ENCODE data around the gene RBP2. TPM values are rescaled to one million over a fixed set of nuclear protein-coding genes. Genes with fewer than 3 reads are reported as not detected.

The RBP2 gene
- polyA plus RNA-seq (ENCODE audit: insufficient read length): 0.75 TPM
- long read RNA-seq, donor 1: 0 reads
- long read RNA-seq, donor 2, partial matches to known transcripts: 0 of 2 reads
- long read RNA-seq, donor 2, other reads (novel, unspliced or antisense): 0 of 2 reads
- long read RNA-seq, donor 3: 0 reads
- long read RNA-seq, donor 4, partial matches to known transcripts: 0 of 2 reads
- long read RNA-seq, donor 4, other reads (novel, unspliced or antisense): 0 of 2 reads
- long read RNA-seq, donor 5: 0 reads
- long read RNA-seq, donor 6: 0 reads
- long read RNA-seq, donor 7, partial matches to known transcripts: 0 of 2 reads
- long read RNA-seq, donor 7, other reads (novel, unspliced or antisense): 0 of 2 reads
- long read RNA-seq, donor 8: 0 reads

DNA sequence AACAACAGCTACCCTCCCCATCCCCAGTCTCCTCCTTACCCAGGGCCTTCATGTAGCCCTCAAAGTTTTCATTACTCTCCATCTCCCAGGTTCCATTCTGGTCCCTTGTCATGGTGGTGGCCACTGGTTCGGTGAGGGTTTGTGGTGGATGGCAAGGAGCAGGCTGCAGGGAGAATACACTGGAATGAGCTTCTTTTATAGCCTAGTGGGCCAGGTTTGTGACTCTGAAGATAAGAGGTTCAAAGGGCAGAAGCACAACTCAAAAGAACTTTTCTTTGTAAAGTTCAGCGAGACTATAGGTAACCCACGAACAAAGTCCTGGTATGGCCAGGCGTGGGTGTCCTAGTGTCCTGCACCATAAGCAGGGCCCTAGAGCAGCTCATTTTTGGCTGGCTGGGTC, at the start of gene RBP2:
Gene RBP2 (minus strand): TSS at position 169 of the 400 bp plus-strand sequence. CDS start 57 bp downstream, at position 112.
- DNase-seq: no peak

DNA sequence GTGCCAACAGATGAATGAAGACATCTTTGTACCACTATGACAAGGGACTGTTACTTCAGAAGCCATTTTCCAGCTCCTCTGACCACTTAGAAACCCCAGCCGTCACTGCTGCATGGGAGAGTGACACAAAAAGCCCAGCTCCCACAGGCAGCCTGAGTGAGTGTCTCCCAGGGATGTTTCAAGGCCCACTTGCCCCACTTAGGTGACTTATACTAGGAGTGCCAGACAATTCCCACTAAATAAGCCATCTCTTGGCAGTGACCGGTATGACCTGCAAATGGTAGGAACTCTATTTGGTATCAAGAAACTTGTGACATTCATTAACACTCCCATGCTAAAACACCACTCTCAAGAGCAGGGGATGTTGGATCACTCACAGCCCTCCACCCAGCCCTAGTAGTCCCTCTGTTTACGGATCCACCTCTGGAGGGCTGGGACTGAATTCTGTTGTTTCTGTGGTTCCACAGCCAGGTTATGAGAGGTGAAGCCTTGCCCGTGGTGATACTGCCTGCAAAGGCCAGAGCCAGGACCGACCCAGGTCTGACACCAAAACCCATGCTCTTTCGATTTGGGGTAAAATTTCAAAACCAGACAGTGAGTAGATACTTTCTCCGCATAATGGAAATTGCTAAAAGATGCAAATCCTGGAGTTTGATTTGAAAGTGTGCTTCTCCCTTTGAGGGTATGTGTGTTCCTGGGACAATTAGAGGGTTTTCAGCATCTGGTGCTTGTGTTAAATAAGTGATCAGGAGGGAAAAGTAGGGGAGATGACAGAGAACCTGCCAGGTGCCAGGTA, 48.7 kb upstream of the RBP2 start:
- DNase-seq: no peak

DNA sequence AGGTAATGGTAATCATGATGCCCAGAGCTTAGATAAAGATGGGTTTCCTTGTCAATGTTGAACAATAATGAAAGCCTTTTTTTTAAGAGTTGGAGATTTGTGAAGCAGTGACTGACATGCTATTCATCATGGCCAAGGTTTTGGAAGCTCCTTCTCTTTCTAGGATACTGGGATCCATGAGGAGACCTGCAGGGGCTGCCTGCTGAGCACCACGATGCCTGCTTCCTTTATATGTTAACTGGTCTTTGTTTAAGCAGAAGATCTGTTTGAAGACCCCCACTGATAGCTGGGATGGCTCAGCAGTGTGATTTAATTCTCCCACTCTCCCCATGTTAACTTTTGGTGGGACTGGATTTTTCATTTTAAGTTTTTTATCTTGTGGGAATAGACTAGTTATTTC, 47.4 kb upstream of the RBP2 start:
- DNase-seq: no peak

DNA sequence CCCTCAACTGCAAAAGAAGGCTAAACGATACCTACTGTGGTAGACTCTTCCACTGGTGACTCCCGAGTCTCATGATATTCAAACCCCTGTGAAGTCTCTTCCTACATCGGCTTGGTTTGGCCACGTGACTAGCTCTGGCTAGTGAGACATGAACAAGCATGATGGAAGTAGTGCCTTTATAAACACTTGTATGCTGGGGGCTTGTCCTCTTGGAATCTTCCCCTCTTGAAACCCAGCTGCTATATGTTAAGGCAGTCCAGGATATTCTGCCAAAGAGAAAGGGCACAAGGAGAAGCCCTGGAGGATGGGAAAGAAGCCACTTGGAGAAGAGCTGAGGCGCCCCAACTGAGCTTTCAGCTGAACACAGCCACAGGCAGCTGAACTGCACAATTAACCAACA, 46.9 kb upstream of the RBP2 start:
- no peak for DNase-seq

DNA sequence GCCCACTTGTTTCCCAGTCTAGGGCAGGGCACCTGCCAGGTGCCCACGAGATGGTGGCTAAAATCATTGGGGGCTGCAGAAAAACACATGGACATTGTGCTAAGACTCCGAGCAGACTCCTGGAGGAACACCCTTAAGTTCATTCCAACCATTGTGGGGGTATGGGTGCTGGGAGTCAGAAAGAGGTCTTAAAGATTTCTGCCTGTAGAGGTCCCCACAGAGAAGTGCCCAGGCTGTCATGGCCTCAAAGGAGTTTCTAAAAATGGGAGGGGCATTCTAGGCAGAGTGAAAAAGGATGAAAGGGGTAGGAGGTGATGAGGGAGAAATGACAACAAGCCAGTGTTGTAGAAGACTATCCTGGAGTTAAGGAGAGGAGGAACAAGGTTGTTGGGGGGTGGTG, 46.1 kb upstream of the RBP2 start:
- no peak for DNase-seq

DNA sequence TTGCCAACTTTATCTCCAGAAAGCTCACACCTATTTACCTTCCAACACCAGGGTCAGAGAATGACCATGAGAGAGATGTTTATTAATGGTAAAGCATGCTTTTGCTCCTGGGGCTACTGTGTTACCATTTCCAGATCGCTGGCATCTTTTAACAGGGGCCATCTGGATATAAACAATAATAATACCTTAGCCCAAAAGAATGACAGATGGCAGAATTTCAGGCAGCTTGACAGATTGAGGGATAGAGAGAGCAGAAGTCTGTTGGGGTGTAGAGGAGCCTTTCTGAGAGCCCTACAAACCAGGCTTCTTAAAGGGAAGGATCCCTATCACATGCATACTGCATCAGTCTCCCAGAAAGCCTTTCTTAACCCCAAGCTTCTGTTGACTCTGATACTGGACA, 45.5 kb upstream of the RBP2 start:
- DNase-seq: no peak

DNA sequence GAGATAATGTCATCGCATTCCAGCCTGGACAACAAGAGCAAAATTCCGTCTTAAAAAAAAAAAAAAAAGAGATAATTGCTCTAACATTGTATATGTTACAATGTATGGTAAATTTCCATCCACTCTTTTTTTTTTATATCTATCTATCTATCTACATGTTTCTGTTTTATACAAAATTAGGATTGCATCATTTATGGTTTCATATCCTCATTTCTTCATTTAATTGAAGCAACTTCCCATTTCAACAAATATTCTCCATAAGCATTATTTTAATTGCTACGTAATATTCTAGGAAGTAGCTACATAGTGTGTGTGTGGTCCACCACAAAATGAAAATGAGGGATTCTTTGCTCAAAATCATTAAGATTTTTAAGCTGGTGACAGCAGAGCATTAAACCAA, 44.8 kb upstream of the RBP2 start:
- no peak for DNase-seq

DNA sequence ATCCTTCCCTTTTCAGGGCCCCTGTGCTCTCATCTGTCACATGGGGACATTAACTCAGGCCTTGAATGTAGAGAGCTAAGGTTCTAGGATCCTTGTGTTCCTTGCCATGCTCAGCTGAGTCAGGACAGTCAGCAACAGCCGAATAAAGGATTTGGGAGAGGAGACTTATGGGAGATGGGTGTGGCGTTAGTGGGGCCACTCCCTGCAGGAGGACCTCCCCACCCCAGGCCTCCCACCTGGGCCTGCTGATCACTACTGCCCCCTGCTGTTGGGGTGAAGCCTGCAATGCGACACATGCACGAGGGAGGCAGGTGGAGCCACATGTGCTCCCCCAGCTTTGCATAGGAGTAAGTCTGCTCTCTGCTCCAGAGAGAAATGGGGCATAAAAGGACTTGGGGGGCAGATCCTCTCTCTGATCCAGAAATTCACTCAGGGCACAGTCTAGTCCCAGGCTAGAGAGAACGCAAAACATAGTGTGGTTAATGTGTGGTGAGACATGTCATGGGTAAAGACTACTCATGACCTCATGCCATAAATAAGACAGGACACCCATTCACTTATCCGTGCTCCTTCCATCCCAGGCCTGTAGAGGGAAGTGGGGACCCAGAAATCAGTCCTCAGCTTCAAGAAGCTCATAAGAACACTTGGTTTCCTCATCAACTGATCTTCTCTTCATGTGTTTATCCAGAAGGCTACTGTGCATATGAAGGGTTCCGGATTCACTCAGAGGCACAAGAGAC, 43.9 kb upstream of the RBP2 start:
- no peak for DNase-seq

DNA sequence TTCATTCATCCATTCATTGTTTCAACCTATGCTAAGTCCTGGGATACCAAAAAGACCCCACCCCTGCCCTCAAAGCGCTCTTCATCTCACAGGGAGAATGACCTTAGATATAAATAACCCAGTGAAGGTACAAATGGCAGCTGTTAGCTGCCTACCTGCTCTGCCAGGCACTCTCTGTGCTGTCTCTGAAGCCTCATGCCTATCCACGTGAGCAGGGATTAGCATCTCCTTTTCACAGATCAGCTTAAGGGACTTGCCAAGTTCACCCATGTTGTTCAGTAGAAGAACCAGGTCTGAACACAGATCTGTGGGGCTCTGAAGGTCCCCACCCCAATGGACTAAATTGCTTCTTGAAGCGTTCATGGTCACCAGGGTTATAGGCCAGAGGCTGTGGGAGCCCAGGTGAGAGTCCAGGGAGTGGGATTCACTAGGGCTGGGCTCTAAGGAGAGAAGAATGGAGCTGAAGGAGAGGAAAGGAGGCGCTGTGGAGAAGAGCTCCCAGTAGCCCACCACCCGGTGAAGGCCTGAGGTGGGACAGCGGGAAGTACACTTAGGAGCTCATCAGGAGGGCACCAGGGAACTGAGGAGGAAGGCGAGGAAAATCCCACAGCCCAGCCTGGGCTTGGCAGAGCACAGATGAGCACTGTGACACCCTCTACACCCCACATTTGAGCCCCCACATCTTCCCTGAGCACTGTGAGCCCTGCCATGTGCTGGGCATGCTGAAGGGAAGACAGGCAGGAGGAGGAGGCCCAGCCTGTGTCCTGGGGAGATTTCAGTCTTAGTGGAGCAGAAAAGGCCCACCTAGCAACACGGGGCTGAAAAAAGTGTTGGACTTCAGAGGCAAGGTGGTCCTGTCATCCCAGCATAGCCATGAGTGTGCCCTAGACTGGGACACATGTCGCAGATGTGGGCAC, 42.9 kb upstream of the RBP2 start:
- DNase-seq: no peak

DNA sequence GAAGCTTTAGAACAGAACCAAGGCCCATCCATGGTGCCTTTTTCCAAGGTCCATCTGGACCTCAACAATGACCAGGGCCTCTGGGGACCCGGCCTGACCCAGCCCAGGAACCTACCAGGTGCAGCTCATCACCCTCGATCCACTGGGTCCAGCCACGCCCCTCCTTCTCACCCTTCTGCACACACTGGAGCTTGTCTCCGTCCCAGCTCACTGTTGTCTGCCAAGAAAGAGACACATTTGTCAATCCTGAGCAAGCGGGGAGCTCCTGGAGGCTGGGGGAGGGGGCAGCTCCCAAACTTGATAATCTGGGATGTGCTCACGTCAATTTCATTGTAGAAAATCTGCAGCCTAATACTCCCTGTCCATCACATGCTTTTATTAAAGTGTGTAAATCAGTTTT, 42.0 kb upstream of the RBP2 start:
- no peak for DNase-seq

DNA sequence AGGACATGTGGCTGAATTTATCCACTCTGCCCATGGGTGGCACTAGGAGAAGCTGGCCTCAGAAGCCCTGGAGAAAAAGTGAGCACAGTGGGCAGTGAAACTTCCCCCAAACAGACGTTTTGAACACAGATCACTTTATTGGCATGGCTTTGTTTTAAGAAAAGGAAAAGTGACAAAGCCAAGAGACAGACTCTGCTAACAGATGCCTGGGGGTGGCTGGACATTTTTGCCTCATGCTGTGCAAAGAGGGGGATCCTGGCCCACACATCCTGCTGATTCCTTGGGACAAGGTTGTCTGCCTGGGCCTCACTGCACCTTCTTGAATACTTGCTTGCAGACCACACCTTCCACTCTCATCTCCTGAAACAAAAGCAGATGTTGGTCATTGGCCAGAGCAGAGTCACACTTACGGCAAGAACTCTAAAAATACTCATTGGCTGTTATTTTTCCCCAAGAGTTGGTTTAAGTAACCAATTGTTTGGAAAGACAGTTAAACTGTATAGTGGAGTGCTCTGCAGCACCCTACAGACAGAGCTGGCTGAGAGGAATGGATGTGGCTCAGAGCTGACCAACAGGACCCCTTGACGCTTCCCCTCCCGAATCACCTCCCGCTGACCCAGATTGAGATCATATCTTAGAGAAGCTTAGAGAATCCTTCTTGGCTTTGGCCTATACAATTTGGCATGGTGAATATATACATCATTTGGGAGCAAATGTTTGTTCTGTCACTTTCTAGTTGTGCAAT, 41.2 kb upstream of the RBP2 start:
- DNase-seq: no peak

DNA sequence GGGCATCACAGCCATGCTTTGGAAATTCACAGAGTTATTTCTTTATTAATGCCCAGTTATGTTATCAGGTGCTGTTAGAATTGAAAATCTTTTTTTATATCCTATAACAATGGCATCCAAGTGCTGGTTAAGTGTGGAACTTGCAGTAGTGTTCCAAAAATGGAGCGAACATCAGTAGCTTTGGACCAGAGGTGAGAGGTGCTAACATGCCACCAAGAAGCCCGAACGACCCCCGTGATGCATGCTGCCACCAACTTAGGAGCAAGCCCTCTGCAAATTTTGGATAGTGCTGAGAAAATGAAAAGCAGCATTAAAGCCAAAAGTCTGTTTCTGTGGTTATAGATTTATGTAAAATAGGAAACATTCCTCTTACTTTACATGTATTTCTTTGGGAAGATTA, 38.4 kb upstream of the RBP2 start:
- DNase-seq: no peak

DNA sequence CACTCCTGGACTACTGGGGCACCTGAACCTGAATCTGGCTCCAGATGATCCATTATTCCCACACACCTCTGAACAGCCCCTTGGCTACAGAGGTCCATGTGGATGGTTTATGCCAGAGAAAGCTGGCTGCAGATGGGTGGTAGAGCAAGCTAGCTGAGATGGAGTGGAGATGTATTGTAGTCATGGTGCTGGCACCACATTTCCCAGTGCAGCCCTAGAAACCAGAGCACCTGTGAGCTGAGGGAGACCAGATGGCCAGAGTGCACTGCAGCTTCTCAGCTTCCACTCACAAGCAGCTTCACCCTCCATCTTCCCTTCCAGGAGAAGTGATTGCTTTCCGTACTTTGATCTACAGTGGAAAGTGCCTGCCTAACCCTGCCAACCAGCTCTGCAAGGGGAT, 33.3 kb upstream of the RBP2 start:
- no peak for DNase-seq

DNA sequence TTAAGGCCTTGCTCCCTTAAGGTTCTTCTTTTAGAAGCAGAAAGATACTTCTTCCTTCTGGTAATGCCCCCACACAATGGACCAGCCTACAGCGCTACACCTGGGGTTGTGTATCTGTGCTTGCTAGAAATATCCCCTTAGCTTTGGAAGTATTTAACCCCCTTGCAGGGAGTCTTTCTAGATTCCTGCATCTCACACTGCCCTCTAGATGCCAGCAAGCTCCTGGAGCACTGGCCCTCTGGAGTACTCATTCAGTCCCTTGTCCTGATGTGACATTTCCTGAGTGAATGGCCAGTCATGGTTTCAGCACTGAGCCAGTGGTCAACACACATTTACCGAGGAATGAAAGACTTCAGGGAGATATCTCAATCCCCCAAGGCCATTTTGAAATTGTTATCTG, 30.4 kb upstream of the RBP2 start:
- no peak for DNase-seq

DNA sequence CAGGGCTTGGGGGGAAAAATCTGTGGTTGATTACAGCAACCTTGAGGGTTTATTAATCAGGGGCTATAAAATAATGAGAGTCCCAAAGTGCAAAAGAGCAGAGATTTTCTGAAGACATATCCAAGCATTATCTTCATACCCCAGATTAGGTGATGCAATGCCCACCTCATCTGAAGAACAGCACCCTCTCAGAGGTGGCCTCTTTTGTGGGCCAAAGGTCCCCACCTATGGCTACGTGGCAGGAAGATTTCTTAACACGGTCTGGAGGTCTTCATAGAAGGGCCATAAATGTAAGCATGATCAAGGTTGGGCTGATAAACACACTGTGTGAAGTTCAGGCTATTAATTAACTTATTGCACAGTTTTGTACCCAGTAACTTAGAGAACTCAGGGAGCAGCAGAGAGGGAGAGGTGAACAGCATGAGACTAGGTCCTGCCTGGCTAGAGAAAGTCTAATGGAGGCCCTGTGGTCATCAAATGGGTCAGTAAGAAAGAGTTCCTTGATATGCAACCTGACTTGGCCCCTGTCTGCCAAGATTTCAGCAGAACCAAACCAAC, 29.6 kb upstream of the RBP2 start:
- DNase-seq: no peak

DNA sequence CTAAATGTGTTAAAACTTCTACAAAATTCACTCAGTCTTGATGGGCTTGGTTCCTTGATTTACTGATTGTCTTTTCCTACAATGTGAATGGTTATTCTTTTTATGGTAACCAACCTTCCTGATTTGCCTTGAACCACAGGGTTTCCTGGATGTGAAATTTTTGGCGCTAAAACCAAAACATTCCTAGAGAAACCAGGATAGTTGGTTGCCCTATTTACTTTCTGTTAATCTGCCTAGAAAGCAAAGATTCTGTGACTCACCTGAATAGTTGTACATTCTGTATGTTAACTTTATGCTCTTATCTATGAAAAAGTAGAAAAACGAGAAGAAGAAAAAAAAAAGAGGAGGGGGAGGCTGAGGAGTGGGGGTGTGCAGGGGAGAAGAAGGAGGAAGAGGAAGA, 23.2 kb upstream of the RBP2 start:
- no peak for DNase-seq

DNA sequence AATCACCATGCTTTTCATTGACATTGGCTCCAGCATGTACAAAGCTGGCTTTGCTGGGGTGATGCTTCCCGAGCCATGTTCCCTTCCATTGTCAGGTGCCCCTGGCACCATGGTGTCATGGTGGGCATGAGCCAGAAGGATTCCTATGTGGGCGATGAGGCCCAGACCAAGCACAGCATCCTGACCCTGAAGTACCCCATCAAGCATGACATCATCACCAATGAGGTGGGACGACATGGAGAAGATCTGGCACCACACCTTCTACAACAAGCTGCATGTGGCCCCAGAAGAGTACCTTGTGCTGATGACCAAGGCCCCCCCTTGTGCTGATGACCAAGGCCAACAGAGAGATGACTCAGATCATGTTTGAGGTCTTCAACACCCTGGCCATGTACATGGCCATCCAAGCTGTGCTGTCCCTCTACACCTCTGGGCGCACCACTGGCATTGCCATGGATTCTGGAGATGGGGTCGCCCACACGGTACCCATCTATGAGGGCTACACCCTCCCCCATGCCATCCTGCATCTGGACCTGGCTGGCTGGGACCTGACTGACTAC, 17.6 kb upstream of the RBP2 start:
- DNase-seq: no peak

DNA sequence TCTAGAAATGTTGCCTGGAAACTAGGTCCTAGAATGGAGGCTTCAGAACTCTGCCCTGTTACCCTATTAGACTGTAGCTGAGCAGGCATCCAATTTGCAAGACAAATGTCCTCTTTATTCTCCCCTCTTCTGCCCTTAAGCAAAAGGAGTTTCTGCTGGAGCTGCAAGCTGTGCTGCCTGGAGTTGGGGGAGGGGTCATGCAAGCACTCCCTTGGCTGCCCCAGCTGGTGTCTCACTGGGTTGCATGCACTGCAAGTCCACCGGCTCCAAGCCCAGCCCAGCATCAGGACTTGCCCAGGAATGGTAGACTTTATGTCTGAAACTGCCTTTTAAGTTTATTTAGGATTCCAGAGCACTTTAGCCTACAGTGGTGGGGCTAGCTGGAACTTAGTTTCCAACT, 15.7 kb upstream of the RBP2 start:
- DNase-seq: no peak

DNA sequence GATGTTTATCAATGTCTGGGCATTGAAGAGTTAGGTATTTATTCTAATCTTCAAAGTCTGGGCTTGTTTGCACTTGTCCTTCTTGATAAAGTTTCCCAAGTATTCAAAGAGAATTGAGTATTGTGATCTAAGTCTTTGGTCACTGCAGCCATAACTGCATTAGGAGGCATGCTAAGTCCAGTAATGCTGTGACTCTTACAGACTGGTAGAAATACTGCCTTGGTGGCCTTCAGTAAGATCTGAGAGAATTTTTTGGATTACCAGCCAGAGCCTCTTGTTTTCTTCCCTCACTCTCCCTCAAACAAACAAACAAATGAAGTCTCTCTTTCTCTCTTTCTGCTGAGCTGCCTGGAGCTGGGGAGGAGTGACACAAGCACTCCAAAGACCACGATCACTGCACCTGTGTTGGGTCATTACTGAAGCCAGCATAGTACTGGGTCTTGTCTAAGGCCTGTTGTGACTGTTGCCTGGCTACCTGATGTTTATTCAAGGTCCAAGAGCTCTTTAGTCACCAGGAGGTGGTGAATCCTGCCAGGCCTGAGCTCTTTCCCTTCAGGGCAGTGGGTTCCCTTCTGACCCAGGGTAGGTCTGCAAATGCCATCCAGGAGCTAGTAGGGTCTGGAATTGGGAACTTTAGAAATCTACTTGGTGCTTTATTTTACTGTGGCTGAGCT, 14.8 kb upstream of the RBP2 start:
- no peak for DNase-seq

DNA sequence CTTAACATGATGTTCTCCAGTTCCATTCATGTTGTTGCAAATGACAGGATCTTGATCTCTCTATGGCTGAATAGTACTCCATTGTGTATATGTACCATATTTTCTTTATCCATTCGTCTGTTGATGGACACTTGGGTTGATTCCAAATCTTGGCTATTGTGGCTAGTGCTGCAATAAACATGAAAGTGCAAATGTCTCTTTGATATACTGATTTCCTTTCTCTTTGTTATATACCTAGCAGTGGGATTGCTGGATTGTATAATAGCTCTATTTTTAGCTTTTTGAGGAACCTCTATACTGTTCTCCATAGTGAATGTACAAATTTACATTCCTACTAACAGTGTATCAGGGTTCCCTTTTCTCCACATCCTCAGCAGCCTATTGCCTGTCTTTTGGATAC, 5.9 kb upstream of the RBP2 start:
- no peak for DNase-seq

Data from left kidney (tissue), 8 donors.